GM18519 (cell line): ENCODE measurements around the gene TRMT2A.

ENCODE experiments used
- ATAC-seq: cut with Tn5 transposase; IDR thresholded peaks from one replicate; pipeline ENCODE4 v1.9.1; 2021; ENCODE audit warnings: mild to moderate bottlenecking, moderate library complexity; ENCODE audit not compliant: unreplicated experiment, low FRiP score

TRMT2A gene

DNA sequence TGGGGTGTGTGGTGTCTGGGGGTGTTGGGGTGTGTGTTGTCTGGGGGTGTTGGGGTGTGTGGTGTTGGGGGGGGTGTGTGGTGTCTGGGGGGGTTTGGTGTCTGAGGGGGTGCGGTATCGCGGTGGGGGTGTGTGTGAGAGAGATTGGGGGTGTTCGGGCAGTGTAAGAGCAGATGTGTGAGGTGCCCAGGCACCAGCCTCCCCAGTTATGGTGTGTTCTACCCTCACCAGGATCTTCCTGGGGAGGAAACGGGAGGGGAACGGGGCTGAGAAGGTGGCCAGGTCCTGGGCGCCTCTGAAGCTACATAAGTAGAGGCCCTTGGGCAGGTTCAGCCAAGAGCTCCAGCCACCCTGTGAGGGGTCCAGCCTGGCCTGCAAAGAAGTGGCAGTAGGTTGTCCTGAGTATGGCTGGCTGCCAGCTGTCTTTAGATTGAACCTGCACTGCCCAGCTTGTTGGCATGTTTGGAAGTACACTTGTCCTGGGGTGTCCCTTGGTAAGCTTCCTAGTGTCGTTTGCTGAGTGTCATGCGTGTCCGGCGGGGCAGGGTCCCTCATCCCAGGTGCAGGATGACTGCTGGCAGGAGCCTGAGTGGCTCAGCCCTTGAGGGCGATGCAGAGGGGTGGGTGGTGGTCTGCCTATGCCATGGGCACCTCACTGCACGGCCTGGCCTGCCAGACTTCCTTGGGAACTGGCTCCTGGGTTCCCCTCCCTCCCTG lies 6.5 kb upstream of the TRMT2A start:
- ATAC-seq: no peak

- ATAC-seq: no peak
Measured at GRCh38 chr22:20121856-20122415, 4.9 kb upstream of the TRMT2A start.

DNA sequence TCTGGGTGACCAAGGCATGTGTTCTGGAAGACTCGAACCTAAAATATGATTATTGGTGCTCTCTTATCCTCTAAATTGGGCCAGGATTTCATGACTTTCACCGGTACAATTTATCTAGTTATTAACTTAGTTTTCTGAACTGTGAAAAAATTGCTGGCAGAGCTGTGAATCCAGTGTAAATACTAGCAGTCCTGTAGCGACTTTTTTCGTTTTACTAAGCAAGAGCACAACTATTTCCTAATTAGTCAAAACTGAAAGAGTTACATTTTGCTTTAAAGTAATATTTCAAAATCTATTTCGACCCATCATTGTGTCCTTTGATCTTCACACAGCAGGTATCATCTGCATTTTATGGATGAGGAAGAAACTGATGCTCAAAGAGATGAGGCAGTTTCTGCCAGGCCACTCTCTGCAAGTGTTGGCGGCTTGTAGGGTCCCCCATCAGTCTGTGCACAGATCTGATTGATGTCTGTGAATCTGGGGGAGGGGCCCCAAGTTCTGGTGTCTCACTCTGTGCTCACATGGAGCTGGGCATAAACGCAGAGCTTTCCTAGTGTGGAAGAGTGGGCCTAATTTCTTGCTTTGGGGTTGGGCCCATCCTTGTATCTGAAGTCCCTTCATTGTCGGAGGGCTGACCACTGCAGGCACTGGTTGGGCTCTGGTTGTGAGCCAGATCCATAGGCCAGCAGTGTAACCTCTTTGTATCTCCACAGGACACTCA lies 1.4 kb upstream of the TRMT2A start:
- ATAC-seq: no peak

DNA sequence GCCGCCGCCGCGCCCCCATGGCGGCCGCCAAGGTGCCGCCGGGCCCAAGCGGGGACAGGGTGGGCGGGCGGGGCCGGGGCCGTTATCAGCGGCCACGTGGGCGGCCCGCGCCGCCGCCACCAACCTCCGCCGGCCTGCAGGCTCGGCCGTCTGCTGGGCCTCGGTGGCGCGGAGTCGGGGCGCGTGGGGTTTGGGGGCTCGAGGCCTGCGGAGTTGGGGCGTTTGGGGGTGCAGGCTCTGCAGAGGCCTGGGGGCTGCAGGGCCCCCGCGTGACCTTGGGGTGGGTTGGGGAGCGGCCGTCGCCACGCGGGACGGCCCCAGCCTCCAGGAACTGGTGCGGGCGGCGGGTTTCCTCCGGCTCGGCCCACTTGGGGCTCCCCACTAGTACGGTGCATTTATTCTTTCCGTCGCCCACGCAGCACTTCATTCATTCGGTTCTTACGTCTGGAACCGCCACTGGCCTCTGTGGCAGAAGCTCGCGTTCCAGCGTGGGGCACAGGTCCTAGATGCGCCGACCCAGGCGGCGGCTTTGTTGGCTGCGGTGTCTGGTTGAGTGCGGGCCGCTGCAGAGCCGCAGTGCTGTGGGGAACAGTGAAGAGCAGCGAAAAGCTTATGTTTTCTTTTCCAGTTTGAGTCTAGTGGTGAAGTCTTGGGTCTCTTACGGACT lies 740 bp upstream of the TRMT2A start:
- no peak for ATAC-seq

DNA sequence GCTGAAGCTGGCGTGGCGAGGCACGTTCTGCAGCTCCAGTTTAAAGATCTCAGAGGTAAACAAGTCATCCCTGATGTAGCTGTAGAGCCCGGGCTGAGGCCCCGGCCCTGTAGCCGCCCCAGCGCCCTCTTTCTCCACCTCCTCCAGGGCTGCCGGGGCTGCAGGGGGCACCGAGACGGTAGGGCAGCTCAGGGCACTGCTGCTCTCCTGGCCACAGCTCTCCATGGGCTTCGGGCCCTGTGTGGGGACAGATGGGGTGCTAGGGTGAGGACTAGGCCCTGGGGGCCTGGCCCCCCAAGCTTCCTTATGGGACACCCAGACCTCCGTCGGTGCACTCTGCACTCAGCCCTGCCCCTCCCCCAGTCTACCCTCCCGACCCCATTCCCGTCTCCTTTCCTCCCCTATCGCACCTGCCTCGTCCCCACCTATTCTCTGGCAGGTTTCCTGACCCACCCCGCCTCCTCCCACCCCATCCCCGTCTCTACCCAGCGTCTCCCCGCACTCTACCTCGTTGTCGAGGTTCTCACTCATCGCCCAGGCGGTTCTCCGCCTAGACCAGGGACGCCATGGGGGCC lies 563 bp downstream of the TRMT2A start:
- ATAC-seq: no peak

DNA sequence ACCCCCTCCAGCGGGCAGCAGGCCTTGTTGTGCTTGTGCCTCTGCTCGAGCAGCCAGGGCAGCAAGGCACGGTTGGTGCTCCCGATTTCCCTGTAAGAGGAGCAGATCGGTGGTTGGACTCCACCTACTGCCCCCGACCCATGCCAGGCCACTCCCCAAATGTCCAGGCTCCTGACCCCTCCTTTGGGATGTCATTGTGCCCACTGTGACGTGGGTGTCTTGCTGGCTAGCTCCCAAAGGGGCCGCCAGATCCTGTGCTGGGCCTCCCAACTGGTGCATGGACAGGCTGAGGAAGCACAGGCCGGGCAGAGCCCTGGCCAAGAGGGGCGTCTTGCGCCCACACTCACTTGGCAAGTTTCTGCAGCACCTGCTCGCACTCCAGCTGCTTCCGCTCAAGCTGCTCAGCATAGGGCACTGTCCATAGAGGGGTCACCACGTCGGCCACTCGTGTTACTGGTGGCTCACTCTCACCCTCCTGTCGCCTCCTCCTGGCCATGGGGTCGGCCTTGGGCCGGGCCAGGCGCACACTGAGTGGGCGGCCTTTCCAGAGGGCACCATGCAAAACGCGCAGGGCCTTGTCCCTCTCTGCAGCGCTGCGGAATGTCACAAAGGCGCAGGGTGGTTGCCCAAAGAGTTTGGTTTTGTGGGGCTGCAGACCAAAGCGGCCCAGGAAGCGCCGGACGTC lies 1.2 kb downstream of the TRMT2A start, which contains the start of gene RANBP1:
TSS of gene RANBP1 (plus strand) at position 414 of the 685 bp plus-strand sequence. CDS start at position 495, 81 bp downstream.
- ATAC-seq: no peak

GRCh38 chr22:20114506-20115475 lies 2.2 kb downstream of the TRMT2A start:
- no peak for ATAC-seq

GRCh38 chr22:20113551-20114310 lies 3.3 kb downstream of the TRMT2A start:
- ATAC-seq: no peak

DNA sequence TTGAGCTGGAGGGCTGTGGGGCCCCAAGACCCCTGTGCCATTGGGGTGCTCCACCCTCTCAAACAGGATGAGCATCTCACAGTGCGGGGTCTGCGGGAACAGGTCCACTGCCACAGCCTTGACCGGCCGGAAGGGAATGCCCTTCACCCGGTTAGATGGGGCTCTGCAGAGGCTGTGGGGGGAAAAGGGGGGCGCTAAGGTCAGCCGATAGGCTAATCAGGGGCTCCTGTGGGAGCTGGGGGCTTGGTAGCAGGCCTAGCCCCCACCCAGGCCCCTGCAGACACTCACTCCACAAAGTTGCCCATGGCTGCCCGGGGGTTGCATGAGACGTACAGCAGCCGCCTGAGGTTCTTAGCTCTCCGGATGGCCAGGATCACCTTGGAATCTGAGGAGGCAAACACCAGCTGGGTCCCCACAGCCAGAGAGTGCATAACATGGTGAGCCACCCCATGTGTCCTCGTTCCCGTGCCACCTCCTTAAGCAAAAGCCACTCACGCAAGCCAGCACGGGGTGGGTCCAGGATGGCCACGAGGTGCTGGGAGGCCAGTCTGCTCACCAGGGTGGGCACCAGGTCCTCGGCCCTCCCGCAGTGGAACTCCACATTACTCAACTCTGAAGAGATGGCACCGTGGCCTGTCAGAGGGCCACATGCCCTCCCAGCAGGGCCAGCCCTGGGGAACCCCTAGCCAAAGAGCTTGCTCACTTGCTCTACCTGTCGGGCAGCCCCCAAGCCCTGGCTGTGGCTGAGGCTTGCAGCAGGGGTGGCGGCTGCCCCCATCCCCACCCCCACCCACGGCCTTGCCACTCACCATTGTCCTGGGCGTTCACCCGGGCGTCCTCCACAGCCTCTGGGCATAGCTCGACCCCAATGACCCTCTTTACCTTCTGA lies 4.2 kb downstream of the TRMT2A start:
- ATAC-seq: no peak

GRCh38 chr22:20111689-20112622 lies 5.1 kb downstream of the TRMT2A start:
- no peak for ATAC-seq

DNA sequence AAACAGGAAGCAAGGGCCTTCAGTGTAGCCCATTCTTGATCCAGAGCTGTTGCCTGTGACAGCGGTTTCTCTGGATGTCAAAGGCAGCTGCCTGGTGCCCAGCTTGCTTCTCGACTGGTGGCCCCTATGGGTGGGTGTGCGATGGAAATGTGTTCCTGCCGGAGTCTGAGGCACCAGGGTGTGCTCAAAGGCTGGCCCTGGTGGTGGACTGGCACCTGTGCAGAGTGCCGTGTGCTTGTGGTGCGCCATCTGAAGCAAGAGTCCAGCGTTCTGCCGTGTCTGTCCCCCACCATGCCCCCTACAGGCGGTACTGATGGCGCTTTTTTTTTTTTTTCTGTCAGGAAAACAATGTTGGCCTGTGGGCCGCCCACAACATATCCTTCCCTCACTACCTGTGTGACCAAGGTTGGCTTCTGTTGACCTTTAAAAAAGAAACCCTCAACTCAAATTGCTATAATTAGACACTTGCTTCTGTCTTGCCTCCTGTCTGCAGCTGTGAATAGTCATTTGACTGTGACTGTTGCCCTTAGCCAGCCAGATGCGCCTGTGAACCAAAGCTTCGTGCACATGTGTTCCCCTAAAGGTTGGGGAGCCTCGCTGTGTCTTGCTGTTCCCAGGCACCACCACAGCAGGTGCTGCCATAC lies 5.9 kb downstream of the TRMT2A start:
- ATAC-seq: no peak

GRCh38 chr22:20110359-20110985 lies 6.6 kb downstream of the TRMT2A start:
- no peak for ATAC-seq

DNA sequence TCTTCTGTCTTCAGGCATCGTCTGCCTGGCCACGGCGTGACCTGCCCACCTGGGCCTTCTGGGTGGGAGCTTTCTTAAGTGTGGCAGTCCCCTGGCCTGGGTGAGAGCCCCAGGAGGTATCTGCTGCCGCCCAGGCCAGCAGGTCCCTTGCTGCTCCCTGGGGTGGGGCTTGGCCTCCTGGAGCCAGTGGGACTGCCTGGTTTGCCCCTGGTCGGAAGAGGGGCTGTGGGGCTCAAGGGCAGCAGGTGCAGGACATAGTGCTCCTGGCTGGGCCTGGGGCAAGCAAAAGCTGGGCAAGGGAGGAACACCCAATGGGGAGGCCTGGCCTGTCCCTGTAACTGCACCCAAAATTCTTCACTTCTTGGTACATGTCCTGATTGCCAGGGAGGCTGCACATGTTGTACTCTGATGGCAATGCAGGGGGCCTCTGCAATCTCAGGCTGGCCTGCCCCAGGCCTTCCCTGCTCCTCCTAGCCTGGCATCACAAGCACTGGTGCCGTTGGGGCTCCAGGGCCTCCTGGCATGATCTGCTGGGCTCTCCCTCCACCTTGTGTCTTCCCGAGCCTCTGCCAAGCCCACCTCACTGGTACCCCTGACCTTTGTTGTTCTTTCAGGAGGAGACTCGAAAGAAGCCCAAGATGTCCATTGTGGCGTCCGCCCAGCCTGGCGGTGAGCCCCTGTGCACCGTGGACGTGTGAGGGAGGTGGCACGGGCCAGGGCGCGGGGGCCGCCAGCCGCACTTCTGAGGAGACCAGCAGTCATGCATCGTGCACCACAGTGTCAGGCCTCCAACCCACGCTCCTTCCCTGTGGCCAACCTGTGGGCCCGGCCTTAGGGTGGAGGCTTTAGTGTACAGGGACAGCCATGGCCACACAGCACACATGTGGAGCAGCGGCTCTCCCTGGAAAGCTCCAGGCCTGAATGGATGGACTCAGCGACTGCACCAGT lies 7.3 kb downstream of the TRMT2A start:
- ATAC-seq: no peak

DNA sequence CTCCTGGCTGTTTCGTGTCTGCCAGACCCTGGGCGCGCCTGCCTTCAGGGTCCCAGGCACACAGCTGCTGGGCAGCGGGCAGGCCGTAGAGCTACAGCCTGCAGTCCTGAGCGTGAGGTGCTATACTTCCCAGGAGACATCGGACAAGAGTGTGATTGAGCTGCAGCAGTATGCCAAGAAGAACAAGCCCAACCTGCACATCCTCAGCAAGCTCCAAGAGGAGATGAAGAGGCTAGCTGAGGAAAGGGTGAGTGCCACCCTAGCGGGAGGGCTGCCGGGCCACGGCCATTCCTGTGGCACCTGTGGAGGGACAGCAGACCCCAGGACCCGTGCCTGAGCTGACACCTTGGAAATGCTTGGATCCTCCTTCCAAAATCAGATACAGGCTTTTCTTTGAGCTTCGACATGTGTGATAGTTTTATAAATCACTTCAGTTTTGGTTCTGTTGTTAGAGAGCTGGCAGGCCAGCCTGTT lies 8.2 kb downstream of the TRMT2A start:
- ATAC-seq: no peak
